Large intestine (tissue), 3 donors: Measurements from ENCODE around the gene HTT-AS. TPM values are rescaled to one million over a fixed set of nuclear protein-coding genes. Genes with fewer than 3 reads are reported as not detected.

Experiments
- DNase-seq, 2 donors: peaks; one replicate each; pipeline versions ENCODE4 v3.0.0 to v3.0.0-alpha.2; 2013
- H3K27ac ChIP-seq: one replicate; pipeline ENCODE4 v1.5.1; 2013; ENCODE audit warnings: low read length
- H3K27me3 ChIP-seq: 2 replicates; pipeline ENCODE4 v1.6.1; 2013; ENCODE audit warnings: low read length; ENCODE audit not compliant: control insufficient read depth, insufficient read depth
- H3K36me3 ChIP-seq: 2 replicates; pipeline ENCODE4 v1.6.1; 2013; ENCODE audit warnings: low read length; ENCODE audit not compliant: control insufficient read depth, insufficient read depth
- H3K4me1 ChIP-seq: one replicate; pipeline ENCODE4 v1.6.1; 2013; ENCODE audit warnings: low read length; ENCODE audit not compliant: control insufficient read depth, insufficient read depth
- H3K4me3 ChIP-seq: one replicate; pipeline ENCODE4 v1.5.1; 2013; ENCODE audit warnings: low read length
- H3K9me3 ChIP-seq: one replicate; pipeline ENCODE4 v1.6.1; 2013; ENCODE audit warnings: mild to moderate bottlenecking, low read depth, low read length, moderate library complexity; ENCODE audit not compliant: control insufficient read depth
- WGBS: methylation state at CpG from one replicate; pipeline ENCODE4 v1.1.5; 2013; ENCODE audit warnings: low lambda C conversion rate; ENCODE audit not compliant: insufficient coverage; 5-methylcytosine and 5-hydroxymethylcytosine counted together
- polyA plus RNA-seq: library from polyadenylated mRNA; unstranded; fragments of 120-200 nt; gene quantifications from one replicate; pipeline ENCODE4 v1.2.1, GENCODE V29; 2013

The HTT-AS gene
- polyA plus RNA-seq, 1 donor: not detected

DNA sequence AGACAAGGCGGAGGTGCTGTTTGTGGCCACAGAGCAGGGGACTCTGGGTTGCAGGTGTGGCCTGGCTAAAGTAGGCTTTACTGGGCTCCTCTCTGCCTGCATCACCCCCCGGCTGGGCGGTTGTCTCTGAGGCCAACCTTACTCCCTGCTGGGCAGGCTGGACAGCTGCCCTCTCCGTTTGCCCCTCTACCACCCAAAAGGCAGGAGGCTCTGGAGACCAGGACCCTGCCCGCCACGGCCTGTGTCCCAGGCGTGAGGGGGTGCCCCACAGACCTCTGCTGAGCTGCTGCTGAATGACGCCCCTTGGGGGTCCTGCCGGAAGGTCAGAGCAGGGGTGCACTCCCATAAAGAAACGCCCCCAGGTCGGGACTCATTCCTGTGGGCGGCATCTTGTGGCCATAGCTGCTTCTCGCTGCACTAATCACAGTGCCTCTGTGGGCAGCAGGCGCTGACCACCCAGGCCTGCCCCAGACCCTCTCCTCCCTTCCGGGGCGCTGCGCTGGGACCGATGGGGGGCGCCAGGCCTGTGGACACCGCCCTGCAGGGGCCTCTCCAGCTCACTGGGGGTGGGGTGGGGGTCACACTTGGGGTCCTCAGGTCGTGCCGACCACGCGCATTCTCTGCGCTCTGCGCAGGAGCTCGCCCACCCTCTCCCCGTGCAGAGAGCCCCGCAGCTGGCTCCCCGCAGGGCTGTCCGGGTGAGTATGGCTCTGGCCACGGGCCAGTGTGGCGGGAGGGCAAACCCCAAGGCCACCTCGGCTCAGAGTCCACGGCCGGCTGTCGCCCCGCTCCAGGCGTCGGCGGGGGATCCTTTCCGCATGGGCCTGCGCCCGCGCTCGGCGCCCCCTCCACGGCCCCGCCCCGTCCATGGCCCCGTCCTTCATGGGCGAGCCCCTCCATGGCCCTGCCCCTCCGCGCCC is 920 bp downstream of the HTT-AS start:
- no peak for DNase-seq
- Histone ChIP-seq H3K9me3 (no peaks in the 10 kb centered on the region), H3K4me3 (peak overlapping the region; percentile 57), H3K27ac (no peak overlapping the region), H3K36me3 (no peaks in the 10 kb centered on the region), H3K27me3 (no peaks in the 10 kb centered on the region), H3K4me1 (peaks cover 17% of the 10 kb centered on the region)
- WGBS: no CpG with 5 or more reads among the region's 54 CpGs

DNA sequence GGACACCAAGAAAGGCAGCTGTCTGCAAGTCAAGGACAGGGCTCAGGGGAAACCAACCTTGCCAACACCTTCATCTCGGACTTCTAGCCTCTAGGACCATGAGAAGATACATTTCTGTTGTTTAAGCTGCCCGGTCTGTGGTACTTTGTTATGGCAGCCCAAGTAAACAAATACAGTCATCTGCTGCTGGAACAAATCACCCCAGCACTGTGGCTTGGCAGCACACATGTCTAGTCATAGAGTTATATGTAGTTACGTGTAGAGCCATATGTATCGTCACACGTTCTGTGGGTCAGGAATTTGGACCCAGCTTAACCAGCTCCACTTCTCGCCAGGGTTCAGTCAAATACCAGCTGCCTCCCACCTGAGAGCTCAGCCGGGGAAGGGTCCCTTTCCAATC is 2.5 kb downstream of the HTT-AS start:
- DNase-seq: no peak
- no peak overlapping the region for H3K4me3 ChIP-seq
- H3K4me1 ChIP-seq: peaks cover 15% of the 10 kb centered on the region
- no peaks in the 10 kb centered on the region for H3K9me3 ChIP-seq
- H3K27ac ChIP-seq: no peak overlapping the region
- no CpG with 5 or more reads among the region's 7 CpGs for WGBS
- H3K27me3 ChIP-seq: no peaks in the 10 kb centered on the region
- no peaks in the 10 kb centered on the region for H3K36me3 ChIP-seq

DNA sequence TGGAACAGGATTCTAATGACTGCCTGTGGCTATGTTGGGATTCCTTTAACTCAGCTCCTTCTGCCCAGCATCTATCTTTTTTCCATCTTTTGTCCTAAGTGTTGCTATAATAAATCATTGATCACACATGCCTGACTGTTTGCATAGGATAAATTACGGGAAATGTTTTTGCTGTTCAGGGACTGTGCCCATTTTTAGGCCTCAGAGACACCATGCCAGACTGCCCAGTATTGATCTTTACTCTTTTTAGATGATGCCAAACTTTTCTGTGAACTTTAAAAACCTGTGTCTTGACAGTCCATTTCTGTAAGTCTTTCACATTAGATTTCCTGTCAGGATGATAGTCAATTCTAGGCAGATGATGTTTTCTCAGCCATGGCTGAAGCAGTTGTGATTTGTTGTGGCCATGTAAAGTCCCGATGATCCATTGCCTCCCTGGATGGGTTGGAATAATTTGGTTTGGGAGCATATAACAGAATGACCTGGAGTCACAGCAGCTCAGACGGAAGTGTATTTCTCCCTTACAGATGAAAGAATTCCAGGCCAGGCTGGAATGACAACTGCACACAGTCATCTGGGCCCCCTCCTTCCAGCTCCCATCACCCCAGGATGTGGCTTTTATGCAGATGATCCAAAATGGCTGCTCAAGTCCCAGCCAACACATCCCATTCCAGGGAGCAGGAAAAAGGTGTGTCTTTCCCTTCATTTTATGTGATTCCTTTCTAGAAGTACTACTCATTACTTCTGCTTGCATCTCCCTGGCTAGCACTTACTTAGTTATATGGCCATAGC is 3.4 kb downstream of the HTT-AS start:
- no peak for DNase-seq
- Histone ChIP-seq H3K4me1 (peaks cover 8% of the 10 kb centered on the region), H3K36me3 (no peaks in the 10 kb centered on the region), H3K27ac (no peak overlapping the region), H3K4me3 (no peak overlapping the region), H3K9me3 (no peaks in the 10 kb centered on the region), H3K27me3 (no peaks in the 10 kb centered on the region)
- WGBS: 80% methylated on average over 1 of the region's 3 CpGs

DNA sequence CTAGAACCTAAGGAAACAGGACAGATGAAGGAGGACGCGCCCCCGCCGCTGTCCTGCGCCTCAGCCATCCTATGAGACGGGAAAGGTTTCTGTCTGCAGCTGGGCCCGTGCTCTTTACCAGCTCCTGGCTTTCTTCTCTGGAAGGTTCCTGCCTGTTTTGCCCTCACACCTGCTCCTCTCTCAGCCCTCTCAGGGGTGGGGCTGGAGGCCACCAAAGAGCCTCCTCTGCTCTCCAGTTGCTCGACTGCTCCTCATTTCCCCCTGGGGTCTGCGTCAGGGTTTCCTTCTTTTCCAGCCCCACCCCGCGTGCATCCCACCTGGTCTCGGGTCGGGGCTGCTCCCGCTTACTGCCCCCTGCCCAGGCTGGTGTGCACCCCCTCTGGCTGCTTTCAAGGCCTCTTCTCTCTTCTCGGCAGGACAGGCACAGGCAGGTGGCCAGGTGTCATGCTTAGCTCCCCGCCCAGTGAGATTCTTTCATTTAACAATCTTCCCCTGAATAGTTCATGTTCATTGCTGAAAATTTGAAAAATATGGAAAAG is 4.6 kb downstream of the HTT-AS start:
- Histone ChIP-seq H3K36me3 (no peaks in the 10 kb centered on the region), H3K9me3 (no peaks in the 10 kb centered on the region), H3K27me3 (no peaks in the 10 kb centered on the region), H3K27ac (no peak overlapping the region), H3K4me3 (no peak overlapping the region), H3K4me1 (peaks cover 6% of the 10 kb centered on the region)
- WGBS: no CpG with 5 or more reads among the region's 16 CpGs
- no peak for DNase-seq

DNA sequence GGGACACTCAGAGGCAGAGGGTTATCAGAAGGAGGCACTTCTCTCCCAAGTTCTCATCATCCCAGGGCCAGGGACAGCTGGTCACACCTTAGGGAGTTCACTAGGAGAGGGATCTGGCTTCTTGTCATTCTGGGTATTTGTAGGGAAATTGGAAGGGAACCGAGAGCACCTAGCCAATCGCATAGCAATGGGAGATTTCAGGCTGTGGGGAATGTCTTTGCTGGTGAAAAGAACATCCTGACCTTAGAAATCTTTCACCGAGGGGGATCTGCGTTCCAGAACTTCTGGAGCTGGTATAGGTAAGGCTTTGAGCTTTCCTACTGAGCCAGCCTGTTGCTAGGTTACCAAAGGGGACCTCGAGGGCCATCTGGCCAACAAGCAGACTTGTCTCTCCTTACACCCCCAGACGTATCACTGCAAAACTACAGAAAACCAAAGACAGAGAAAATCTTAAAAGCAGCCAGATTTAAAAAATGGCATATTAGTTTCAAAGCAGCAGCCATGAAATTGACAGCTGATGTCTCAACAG is 6.8 kb downstream of the HTT-AS start:
- no CpG with 5 or more reads among the region's 6 CpGs for WGBS
- H3K4me1 ChIP-seq: no peaks in the 10 kb centered on the region
- H3K36me3 ChIP-seq: no peaks in the 10 kb centered on the region
- H3K4me3 ChIP-seq: no peak overlapping the region
- no peaks in the 10 kb centered on the region for H3K27me3 ChIP-seq
- no peaks in the 10 kb centered on the region for H3K9me3 ChIP-seq
- H3K27ac ChIP-seq: no peak overlapping the region
- no peak for DNase-seq

DNA sequence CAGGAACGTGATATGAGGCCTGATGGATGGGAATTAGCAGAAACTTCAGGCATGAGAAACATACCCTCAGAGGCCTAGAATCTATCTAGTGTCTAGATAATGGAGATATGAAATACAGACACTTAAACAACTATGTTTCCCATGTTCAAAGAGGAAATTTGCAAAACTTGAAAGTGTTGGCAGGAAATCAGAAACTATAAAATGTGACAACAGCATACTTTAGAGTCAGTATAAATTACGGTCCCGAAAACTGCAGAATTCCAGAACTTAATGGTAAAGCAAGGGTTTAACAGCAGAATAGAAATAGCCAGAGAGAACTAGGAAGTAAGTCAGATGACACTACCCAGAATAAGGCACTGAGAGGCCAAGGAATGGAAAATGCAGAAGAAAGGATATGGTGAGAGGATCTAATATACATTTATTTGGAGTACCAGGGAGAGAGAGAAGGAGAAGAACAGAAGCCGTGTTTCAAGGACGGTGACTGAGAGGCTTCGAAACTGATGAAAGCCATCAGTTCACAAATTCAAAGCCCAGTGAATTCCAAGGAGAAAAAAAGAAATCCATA is 7.4 kb downstream of the HTT-AS start:
- no peak for DNase-seq
- no peaks in the 10 kb centered on the region for H3K27me3 ChIP-seq
- no peak overlapping the region for H3K27ac ChIP-seq
- no peaks in the 10 kb centered on the region for H3K36me3 ChIP-seq
- 97% methylated on average over 6 of the region's 6 CpGs for WGBS
- no peak overlapping the region for H3K4me3 ChIP-seq
- no peaks in the 10 kb centered on the region for H3K9me3 ChIP-seq
- no peaks in the 10 kb centered on the region for H3K4me1 ChIP-seq

DNA sequence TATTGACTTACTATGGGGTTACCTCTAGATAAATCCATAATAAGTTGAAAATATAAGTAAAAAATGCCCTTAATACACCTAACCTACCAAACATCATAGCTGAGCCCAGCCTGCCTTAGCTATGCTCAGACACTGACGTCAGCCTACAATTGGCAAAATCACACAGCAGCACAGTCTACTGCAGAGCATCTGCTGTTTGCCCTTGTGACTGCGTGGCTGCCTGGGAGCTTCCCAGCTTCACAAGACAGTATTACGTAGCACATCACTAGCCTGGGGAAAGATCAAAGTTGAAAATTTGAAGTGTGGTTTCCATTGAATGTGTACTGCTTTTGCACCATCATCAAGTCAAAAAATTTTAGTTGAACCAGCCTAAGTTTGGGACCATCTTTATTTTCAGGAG is 8.8 kb downstream of the HTT-AS start:
- Histone ChIP-seq H3K27ac (no peak overlapping the region), H3K36me3 (no peaks in the 10 kb centered on the region), H3K9me3 (no peaks in the 10 kb centered on the region), H3K27me3 (no peaks in the 10 kb centered on the region), H3K4me3 (no peak overlapping the region), H3K4me1 (no peaks in the 10 kb centered on the region)
- DNase-seq: no peak
- WGBS: no CpG with 5 or more reads among the region's 3 CpGs

DNA sequence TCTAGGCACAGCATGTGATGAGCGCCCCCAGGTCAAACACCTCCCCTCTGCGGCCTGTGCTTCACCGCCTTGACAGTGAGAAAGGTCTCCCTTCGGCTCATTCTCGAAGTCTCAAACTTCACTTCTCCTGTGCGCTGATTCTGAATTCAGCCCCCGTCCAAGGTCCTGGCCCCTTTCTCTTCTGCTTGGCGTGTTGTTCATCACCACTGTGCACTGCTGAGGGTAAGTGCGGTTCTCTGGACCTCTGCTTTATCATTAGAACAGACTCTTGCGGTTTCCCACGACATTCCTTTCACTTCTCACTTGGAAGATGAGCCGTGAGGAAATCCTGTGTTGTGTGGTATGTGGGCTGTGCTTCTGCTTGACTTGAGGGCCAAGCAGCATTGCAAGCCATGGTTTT is 11.9 kb downstream of the HTT-AS start:
- no peaks in the 10 kb centered on the region for H3K9me3 ChIP-seq
- no peaks in the 10 kb centered on the region for H3K27me3 ChIP-seq
- DNase-seq: no peak
- H3K4me3 ChIP-seq: no peak overlapping the region
- H3K36me3 ChIP-seq: no peaks in the 10 kb centered on the region
- H3K4me1 ChIP-seq: no peaks in the 10 kb centered on the region
- H3K27ac ChIP-seq: no peak overlapping the region
- no CpG with 5 or more reads among the region's 12 CpGs for WGBS

DNA sequence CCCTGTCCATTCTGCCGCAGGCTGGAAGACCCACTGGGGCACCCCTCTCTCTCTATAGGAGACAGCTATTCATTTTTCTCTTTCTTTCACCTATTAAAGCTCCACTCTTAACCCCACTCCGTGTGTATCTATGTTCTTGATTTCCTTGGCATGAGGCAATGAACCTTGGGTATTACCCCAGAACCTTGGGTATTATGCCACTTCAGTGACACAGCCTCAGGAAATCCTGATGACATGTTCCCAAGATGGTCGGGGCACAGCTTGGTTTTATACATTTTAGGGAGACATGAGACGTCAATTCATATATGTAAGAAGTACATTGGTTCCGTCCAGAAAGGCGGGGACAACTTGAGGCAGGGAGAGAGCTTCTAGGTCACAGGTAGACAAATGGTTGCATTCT is 13.4 kb downstream of the HTT-AS start:
- Histone ChIP-seq H3K4me3 (no peak overlapping the region), H3K36me3 (no peaks in the 10 kb centered on the region), H3K9me3 (no peaks in the 10 kb centered on the region)

DNA sequence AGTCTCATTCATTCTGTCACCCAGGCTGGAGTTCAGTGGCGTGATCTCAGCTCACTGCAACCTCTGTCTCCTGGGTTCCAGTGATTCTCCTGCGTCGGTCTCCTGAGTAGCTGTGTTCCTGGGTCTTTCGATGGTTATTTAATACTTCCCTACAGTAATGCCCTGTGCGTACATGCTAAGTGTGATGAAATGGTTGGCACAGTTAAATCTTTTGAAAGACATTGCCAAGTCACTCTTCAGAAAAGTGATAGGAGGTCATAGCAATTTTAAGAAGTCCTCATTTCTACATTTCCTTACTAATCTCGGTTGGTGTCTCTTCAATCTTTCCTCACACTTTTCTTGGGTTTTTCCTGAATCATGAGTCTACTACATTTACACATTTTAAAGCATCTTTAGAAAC is 14.4 kb downstream of the HTT-AS start:
- DNase-seq: no peak
- Histone ChIP-seq H3K36me3 (no peaks in the 10 kb centered on the region), H3K9me3 (no peaks in the 10 kb centered on the region), H3K4me3 (no peak overlapping the region), H3K27me3 (no peaks in the 10 kb centered on the region), H3K4me1 (no peaks in the 10 kb centered on the region), H3K27ac (no peak overlapping the region)
- 100% methylated on average over 1 of the region's 6 CpGs for WGBS

More for the DNA sequence above, 13.4 kb downstream of the HTT-AS start:
- Histone ChIP-seq H3K27ac (no peak overlapping the region), H3K27me3 (no peaks in the 10 kb centered on the region), H3K4me1 (no peaks in the 10 kb centered on the region)
- WGBS: 100% methylated on average over 1 of the region's 6 CpGs
- no peak for DNase-seq
